ENCODE results near the gene TMEM266.

The TMEM266 gene

GRCh38 chr15:76024021-76024768 is 35.6 kb upstream of the TMEM266 start:
- Histone ChIP-seq H3K4me1 (no peaks in the 10 kb centered on the region), H2AFZ (no peak overlapping the region), H3K9ac (no peak overlapping the region), H3K9me3 (ENCODE audit: control insufficient read depth, low read length) (no peaks in the 10 kb centered on the region), H3K4me3 (ENCODE audit: low read depth, low read length) (no peak overlapping the region), H3K27ac (no peak overlapping the region), H3K4me2 (ENCODE audit: low read length) (no peak overlapping the region), H3K36me3 (ENCODE audit: control insufficient read depth, insufficient read depth, low read length) (no peaks in the 10 kb centered on the region), H3K79me2 (no peaks in the 10 kb centered on the region), H3K27me3 (ENCODE audit: control insufficient read depth, insufficient read depth, low read length) (no peaks in the 10 kb centered on the region)
- TF ChIP-seq, protein P1, sequence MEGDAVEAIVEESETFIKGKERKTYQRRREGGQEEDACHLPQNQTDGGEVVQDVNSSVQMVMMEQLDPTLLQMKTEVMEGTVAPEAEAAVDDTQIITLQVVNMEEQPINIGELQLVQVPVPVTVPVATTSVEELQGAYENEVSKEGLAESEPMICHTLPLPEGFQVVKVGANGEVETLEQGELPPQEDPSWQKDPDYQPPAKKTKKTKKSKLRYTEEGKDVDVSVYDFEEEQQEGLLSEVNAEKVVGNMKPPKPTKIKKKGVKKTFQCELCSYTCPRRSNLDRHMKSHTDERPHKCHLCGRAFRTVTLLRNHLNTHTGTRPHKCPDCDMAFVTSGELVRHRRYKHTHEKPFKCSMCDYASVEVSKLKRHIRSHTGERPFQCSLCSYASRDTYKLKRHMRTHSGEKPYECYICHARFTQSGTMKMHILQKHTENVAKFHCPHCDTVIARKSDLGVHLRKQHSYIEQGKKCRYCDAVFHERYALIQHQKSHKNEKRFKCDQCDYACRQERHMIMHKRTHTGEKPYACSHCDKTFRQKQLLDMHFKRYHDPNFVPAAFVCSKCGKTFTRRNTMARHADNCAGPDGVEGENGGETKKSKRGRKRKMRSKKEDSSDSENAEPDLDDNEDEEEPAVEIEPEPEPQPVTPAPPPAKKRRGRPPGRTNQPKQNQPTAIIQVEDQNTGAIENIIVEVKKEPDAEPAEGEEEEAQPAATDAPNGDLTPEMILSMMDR (IDR thresholded peaks at IDR 0.05): no peak

DNA sequence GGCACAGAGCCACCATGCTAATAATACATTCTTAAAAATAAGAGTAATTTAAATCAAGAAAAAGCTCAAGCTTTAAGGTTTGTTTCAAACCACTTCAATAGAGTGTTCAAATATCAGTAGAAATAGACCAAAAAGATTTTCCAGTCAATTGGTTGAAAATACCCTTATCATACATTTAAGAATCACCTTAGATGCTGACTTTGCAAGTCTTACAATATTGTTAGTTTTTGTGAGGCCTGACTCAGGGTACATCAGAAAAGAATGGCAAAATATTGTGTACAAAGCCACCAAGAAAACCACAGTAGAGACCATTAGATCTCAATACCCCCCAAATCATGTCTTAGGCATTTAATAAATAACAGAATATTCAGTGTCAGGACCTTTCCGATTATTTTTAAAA is 27.7 kb upstream of the TMEM266 start:
- Histone ChIP-seq H3K79me2 (no peaks in the 10 kb centered on the region), H3K9me3 (ENCODE audit: control insufficient read depth, low read length) (no peaks in the 10 kb centered on the region), H3K36me3 (ENCODE audit: control insufficient read depth, insufficient read depth, low read length) (no peaks in the 10 kb centered on the region), H3K4me3 (ENCODE audit: low read depth, low read length) (no peak overlapping the region), H3K27ac (no peak overlapping the region), H3K9ac (no peak overlapping the region), H3K27me3 (ENCODE audit: control insufficient read depth, insufficient read depth, low read length) (no peaks in the 10 kb centered on the region), H2AFZ (no peak overlapping the region), H3K4me1 (no peaks in the 10 kb centered on the region), H3K4me2 (ENCODE audit: low read length) (no peak overlapping the region)
- TF ChIP-seq, protein P1 (IDR thresholded peaks at IDR 0.05): no peak

- H3K36me3 ChIP-seq (ENCODE audit: control insufficient read depth, insufficient read depth, low read length): no peaks in the 10 kb centered on the region
- H2AFZ ChIP-seq: no peak overlapping the region
- no peak overlapping the region for H3K4me2 ChIP-seq (ENCODE audit: low read length)
- TF ChIP-seq, protein P1 (IDR thresholded peaks at IDR 0.05): no peak
- no peaks in the 10 kb centered on the region for H3K9me3 ChIP-seq (ENCODE audit: control insufficient read depth, low read length)
- no peaks in the 10 kb centered on the region for H3K4me1 ChIP-seq
- no peaks in the 10 kb centered on the region for H3K79me2 ChIP-seq
- H3K27me3 ChIP-seq (ENCODE audit: control insufficient read depth, insufficient read depth, low read length): no peaks in the 10 kb centered on the region
- H3K4me3 ChIP-seq (ENCODE audit: low read depth, low read length): no peak overlapping the region
- H3K9ac ChIP-seq: no peak overlapping the region
- H3K27ac ChIP-seq: no peak overlapping the region
These were observed 26.3 kb upstream of the TMEM266 start for GRCh38 chr15:76033438-76033837.

DNA sequence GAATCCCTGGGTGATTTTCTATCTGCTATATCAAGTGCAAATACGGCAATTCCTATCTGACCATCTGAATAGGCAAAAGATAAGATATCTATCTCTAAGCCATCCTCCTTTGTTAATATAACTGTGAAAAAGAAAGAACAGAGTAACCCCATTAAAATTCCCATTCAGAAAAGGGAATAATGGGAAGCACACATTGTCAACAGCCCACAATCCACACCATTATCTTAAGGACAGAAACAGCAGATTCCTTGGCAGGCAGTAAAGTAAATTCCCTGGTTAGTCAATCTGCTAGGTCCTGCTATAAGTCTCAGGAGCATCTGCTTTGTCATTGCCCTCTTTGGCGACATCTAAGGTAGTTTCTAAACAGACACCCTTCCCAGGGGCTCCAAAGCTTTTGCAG is 25.7 kb upstream of the TMEM266 start:
- H3K27me3 ChIP-seq (ENCODE audit: control insufficient read depth, insufficient read depth, low read length): no peaks in the 10 kb centered on the region
- H2AFZ ChIP-seq: no peak overlapping the region
- no peak overlapping the region for H3K27ac ChIP-seq

More for the DNA sequence above, 25.7 kb upstream of the TMEM266 start:
- Histone ChIP-seq H3K9ac (no peak overlapping the region), H3K36me3 (ENCODE audit: control insufficient read depth, insufficient read depth, low read length) (no peaks in the 10 kb centered on the region), H3K79me2 (no peaks in the 10 kb centered on the region), H3K4me1 (no peaks in the 10 kb centered on the region), H3K4me3 (ENCODE audit: low read depth, low read length) (no peak overlapping the region), H3K4me2 (ENCODE audit: low read length) (no peak overlapping the region), H3K9me3 (ENCODE audit: control insufficient read depth, low read length) (no peaks in the 10 kb centered on the region)
- TF ChIP-seq, protein P1 (IDR thresholded peaks at IDR 0.05): no peak
